Measurements from ENCODE around the gene GSTO1. TPM values are rescaled to one million over a fixed set of nuclear protein-coding genes. Genes with fewer than 3 reads are reported as not detected.

The GSTO1 gene
- polyA plus RNA-seq (2013): 84.3 and 85.5 TPM in 2 replicates

GRCh38 chr10:104254493-104255310, at the start of gene GSTO1:
Gene GSTO1 (plus strand): TSS chr10:104254892. CDS start chr10:104254929, 37 bp downstream.
- Histone ChIP-seq H3K23ac (ENCODE audit: low read length) (no peak within 1 kb of the TSS), H3K27ac (ENCODE audit: low read depth, low read length) (peak within 1 kb of the TSS; percentile 54), H4K8ac (ENCODE audit: low read depth, low read length) (peak within 1 kb of the TSS; percentile 90), H2AK5ac (ENCODE audit: low read length) (peak within 1 kb of the TSS; percentile 71), H3K36me3 (ENCODE audit: control insufficient read depth in 1 of 2, insufficient read depth in 2 of 2, low read length in 2 of 2) (peaks cover 3 to 7% of the 10 kb centered on the region in 2 experiments), H3K9ac (ENCODE audit: low read length) (peak within 1 kb of the TSS; percentile 91), H4K91ac (ENCODE audit: low read depth, low read length) (peak within 1 kb of the TSS; percentile 89), H3K18ac (ENCODE audit: low read length) (peak within 1 kb of the TSS; percentile 93), H3K14ac (ENCODE audit: low read length) (peak within 1 kb of the TSS; percentile 92), H3K27me3 (ENCODE audit: insufficient read depth, low read length) (no peaks in the 10 kb centered on the region), H2BK12ac (ENCODE audit: low read length) (no peak within 1 kb of the TSS), H3K4me3 (ENCODE audit: low read depth, low read length) (peak within 1 kb of the TSS; percentile 84), H2BK5ac (ENCODE audit: low read depth, low read length, poor library complexity) (peak within 1 kb of the TSS; percentile 44), H3K9me3 (ENCODE audit: insufficient read depth, low read depth, low read length) (no peaks in the 10 kb centered on the region), H3K79me2 (ENCODE audit: control insufficient read depth, insufficient read depth, low read length, poor library complexity) (peaks cover 7% of the 10 kb centered on the region), H3K79me1 (ENCODE audit: low read length) (peaks cover 8% of the 10 kb centered on the region), H3K4me1 (ENCODE audit: control insufficient read depth in 1 of 2, insufficient read depth in 2 of 2, low read length in 2 of 2) (peaks cover 0 to 6% of the 10 kb centered on the region in 2 experiments), H3K4ac (ENCODE audit: low read depth, low read length) (peak within 1 kb of the TSS; percentile 98), H2BK120ac (ENCODE audit: insufficient read depth, low read length, poor library complexity) (peak within 1 kb of the TSS; percentile 78), H4K12ac (ENCODE audit: low read depth, low read length) (peak within 1 kb of the TSS; percentile 78), H3K4me2 (ENCODE audit: low read length) (peak within 1 kb of the TSS; percentile 63), H2AFZ (ENCODE audit: insufficient read depth, low read length, poor library complexity) (peak within 1 kb of the TSS; percentile 93)
- peak; percentile 45 to 68 for DNase-seq
- no CpG with 5 or more reads among the region's 69 CpGs for WGBS (ENCODE audit: extremely low coverage, insufficient coverage, insufficient read length)

DNA sequence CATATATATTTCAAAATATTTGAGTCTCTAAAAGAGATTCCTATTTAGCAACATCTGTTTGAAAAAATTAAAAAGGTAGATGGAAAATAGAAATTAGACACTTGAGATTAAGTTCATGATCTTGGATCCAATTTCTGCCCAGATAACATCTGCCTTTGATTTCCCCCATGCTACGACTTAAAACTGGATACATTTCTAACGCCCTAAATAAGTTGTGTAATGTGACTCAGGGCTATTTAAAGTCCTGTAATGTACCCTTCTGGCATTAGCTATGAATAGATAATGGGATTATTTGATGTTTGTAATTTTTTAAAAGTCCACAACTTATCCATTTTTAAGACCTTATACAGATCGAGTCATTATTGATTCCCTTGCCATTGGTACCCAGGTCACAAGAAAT, 46.0 kb upstream of the GSTO1 start:
- WGBS (ENCODE audit: extremely low coverage, insufficient coverage, insufficient read length): no CpG with 5 or more reads among the region's 3 CpGs
- no peaks in the 10 kb centered on the region for H3K79me1 ChIP-seq (ENCODE audit: low read length)

DNA sequence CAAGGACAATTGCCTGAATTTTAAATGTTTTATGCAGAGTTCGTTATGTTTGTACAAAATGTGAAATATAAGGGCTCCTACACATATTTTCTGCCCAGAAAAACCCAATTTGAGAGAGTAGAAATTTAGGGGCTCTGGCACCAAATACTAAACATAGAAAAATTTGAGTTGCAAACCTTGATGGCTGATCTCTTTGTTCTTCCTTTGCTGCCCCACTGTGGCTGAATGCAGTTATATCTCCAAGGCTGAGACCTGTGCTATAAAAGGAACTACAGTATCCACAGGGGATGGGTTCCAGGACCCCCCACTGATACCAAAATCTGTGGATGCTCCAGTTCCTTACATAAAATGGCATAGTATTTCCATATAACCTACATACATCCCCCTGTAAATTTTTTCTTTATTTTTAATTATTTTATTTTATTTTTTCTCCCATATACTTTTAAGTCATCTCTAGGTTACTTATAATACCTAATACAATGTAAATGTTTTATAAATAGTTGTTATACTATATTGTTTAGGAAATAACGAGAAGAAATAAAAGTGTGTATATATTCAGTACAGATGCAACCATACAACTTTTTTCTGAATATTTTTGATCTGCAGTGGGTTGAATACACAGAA, 45.0 kb upstream of the GSTO1 start:
- Histone ChIP-seq H3K18ac (ENCODE audit: low read length) (no peak overlapping the region), H3K4ac (ENCODE audit: low read depth, low read length) (no peak overlapping the region), H3K9me3 (ENCODE audit: insufficient read depth, low read depth, low read length) (no peaks in the 10 kb centered on the region), H3K79me1 (ENCODE audit: low read length) (no peaks in the 10 kb centered on the region), H3K4me1 (ENCODE audit: control insufficient read depth in 1 of 2, insufficient read depth in 2 of 2, low read length in 2 of 2) (no peaks in the 10 kb centered on the region), H2BK5ac (ENCODE audit: low read depth, low read length, poor library complexity) (no peak overlapping the region), H3K9ac (ENCODE audit: low read length) (no peak overlapping the region), H3K79me2 (ENCODE audit: control insufficient read depth, insufficient read depth, low read length, poor library complexity) (no peaks in the 10 kb centered on the region), H2AFZ (ENCODE audit: insufficient read depth, low read length, poor library complexity) (no peak overlapping the region), H3K27me3 (ENCODE audit: insufficient read depth, low read length) (no peaks in the 10 kb centered on the region), H3K27ac (ENCODE audit: low read depth, low read length) (no peak overlapping the region), H4K91ac (ENCODE audit: low read depth, low read length) (no peak overlapping the region), H4K12ac (ENCODE audit: low read depth, low read length) (no peak overlapping the region), H3K23ac (ENCODE audit: low read length) (no peak overlapping the region), H4K8ac (ENCODE audit: low read depth, low read length) (no peak overlapping the region), H3K4me3 (ENCODE audit: low read depth, low read length) (no peak overlapping the region), H3K14ac (ENCODE audit: low read length) (no peak overlapping the region), H3K36me3 (ENCODE audit: control insufficient read depth in 1 of 2, insufficient read depth in 2 of 2, low read length in 2 of 2) (no peaks in the 10 kb centered on the region), H2AK5ac (ENCODE audit: low read length) (no peak overlapping the region), H3K4me2 (ENCODE audit: low read length) (no peak overlapping the region), H2BK120ac (ENCODE audit: insufficient read depth, low read length, poor library complexity) (no peak overlapping the region), H2BK12ac (ENCODE audit: low read length) (no peak overlapping the region)
- no CpG with 5 or more reads among the region's 2 CpGs for WGBS (ENCODE audit: extremely low coverage, insufficient coverage, insufficient read length)
- peak in 1 of 2 donors; percentile 58 for DNase-seq

More for the DNA sequence above, 46.0 kb upstream of the GSTO1 start:
- no peak overlapping the region for H2BK5ac ChIP-seq (ENCODE audit: low read depth, low read length, poor library complexity)
- H3K27ac ChIP-seq (ENCODE audit: low read depth, low read length): no peak overlapping the region
- no peak overlapping the region for H3K9ac ChIP-seq (ENCODE audit: low read length)
- no peak overlapping the region for H4K12ac ChIP-seq (ENCODE audit: low read depth, low read length)
- no peak overlapping the region for H2BK120ac ChIP-seq (ENCODE audit: insufficient read depth, low read length, poor library complexity)
- no peaks in the 10 kb centered on the region for H3K27me3 ChIP-seq (ENCODE audit: insufficient read depth, low read length)
- no peak overlapping the region for H3K14ac ChIP-seq (ENCODE audit: low read length)
- no peak overlapping the region for H3K18ac ChIP-seq (ENCODE audit: low read length)
- no peak for DNase-seq
- H3K4me1 ChIP-seq (ENCODE audit: control insufficient read depth in 1 of 2, insufficient read depth in 2 of 2, low read length in 2 of 2): no peaks in the 10 kb centered on the region
- no peak overlapping the region for H3K4ac ChIP-seq (ENCODE audit: low read depth, low read length)
- no peak overlapping the region for H4K8ac ChIP-seq (ENCODE audit: low read depth, low read length)
- no peak overlapping the region for H2AK5ac ChIP-seq (ENCODE audit: low read length)
- no peak overlapping the region for H3K4me3 ChIP-seq (ENCODE audit: low read depth, low read length)
- H2BK12ac ChIP-seq (ENCODE audit: low read length): no peak overlapping the region
- no peak overlapping the region for H2AFZ ChIP-seq (ENCODE audit: insufficient read depth, low read length, poor library complexity)
- no peaks in the 10 kb centered on the region for H3K9me3 ChIP-seq (ENCODE audit: insufficient read depth, low read depth, low read length)
- H3K4me2 ChIP-seq (ENCODE audit: low read length): no peak overlapping the region
- H3K79me2 ChIP-seq (ENCODE audit: control insufficient read depth, insufficient read depth, low read length, poor library complexity): no peaks in the 10 kb centered on the region
- H3K36me3 ChIP-seq (ENCODE audit: control insufficient read depth in 1 of 2, insufficient read depth in 2 of 2, low read length in 2 of 2): no peaks in the 10 kb centered on the region
- no peak overlapping the region for H3K23ac ChIP-seq (ENCODE audit: low read length)
- no peak overlapping the region for H4K91ac ChIP-seq (ENCODE audit: low read depth, low read length)

GRCh38 chr10:104216631-104217030, 38.1 kb upstream of the GSTO1 start:
- H4K12ac ChIP-seq (ENCODE audit: low read depth, low read length): no peak overlapping the region
- H3K4me3 ChIP-seq (ENCODE audit: low read depth, low read length): no peak overlapping the region
- H2BK12ac ChIP-seq (ENCODE audit: low read length): no peak overlapping the region
- H2AFZ ChIP-seq (ENCODE audit: insufficient read depth, low read length, poor library complexity): no peak overlapping the region
- no peak overlapping the region for H3K18ac ChIP-seq (ENCODE audit: low read length)
- no peaks in the 10 kb centered on the region for H3K27me3 ChIP-seq (ENCODE audit: insufficient read depth, low read length)
- H3K4ac ChIP-seq (ENCODE audit: low read depth, low read length): no peak overlapping the region
- H2BK120ac ChIP-seq (ENCODE audit: insufficient read depth, low read length, poor library complexity): no peak overlapping the region
- no peak overlapping the region for H3K9ac ChIP-seq (ENCODE audit: low read length)
- H3K27ac ChIP-seq (ENCODE audit: low read depth, low read length): no peak overlapping the region
- no CpG with 5 or more reads among the region's 3 CpGs for WGBS (ENCODE audit: extremely low coverage, insufficient coverage, insufficient read length)
- H3K14ac ChIP-seq (ENCODE audit: low read length): no peak overlapping the region
- no peaks in the 10 kb centered on the region for H3K79me1 ChIP-seq (ENCODE audit: low read length)
- no peaks in the 10 kb centered on the region for H3K9me3 ChIP-seq (ENCODE audit: insufficient read depth, low read depth, low read length)
- DNase-seq: no peak
- no peaks in the 10 kb centered on the region for H3K36me3 ChIP-seq (ENCODE audit: control insufficient read depth in 1 of 2, insufficient read depth in 2 of 2, low read length in 2 of 2)
- no peaks in the 10 kb centered on the region for H3K79me2 ChIP-seq (ENCODE audit: control insufficient read depth, insufficient read depth, low read length, poor library complexity)
- no peak overlapping the region for H4K8ac ChIP-seq (ENCODE audit: low read depth, low read length)
- no peak overlapping the region for H2AK5ac ChIP-seq (ENCODE audit: low read length)
- no peak overlapping the region for H3K23ac ChIP-seq (ENCODE audit: low read length)
- H3K4me1 ChIP-seq (ENCODE audit: control insufficient read depth in 1 of 2, insufficient read depth in 2 of 2, low read length in 2 of 2): no peaks in the 10 kb centered on the region
- H4K91ac ChIP-seq (ENCODE audit: low read depth, low read length): no peak overlapping the region
- H3K4me2 ChIP-seq (ENCODE audit: low read length): no peak overlapping the region
- no peak overlapping the region for H2BK5ac ChIP-seq (ENCODE audit: low read depth, low read length, poor library complexity)
